ENCODE measurements around the gene EFHC2. TPM values are rescaled to one million over a fixed set of nuclear protein-coding genes. Genes with fewer than 3 reads are reported as not detected.

Gene EFHC2
- total and polyA plus RNA-seq, 10 of the 15 experiments (the other 5 are each of a cell fraction or from before 2014, with no cell fraction given), result 0.56 TPM; not detected in 9

GRCh38 chrX:44218465-44218864 is 125.0 kb downstream of the EFHC2 start:
- 44% methylated on average over 3 of the region's 3 CpGs for WGBS (ENCODE audit: insufficient coverage, insufficient replicate concordance, low lambda C conversion rate, missing lambda C conversion rate)
- in situ Hi-C loops (cut with MboI) (no loop called here), intact Hi-C loops (cut with micrococcal nuclease; ENCODE audit: unreplicated experiment) (no loop called here)
- Histone ChIP-seq H3K9me3 (replicated peaks; ENCODE audit: control insufficient read depth, insufficient read depth, low read length) (no peaks in the 10 kb centered on the region), H3K36me3 (ENCODE audit: control insufficient read depth in 2 of 2, insufficient read depth in 2 of 2, low read length in 1 of 2) (no peaks in the 10 kb centered on the region), H3K27me3 (replicated peaks in 1 of 2; ENCODE audit: control insufficient read depth in 2 of 2, insufficient read depth in 2 of 2, low read length in 1 of 2) (no peaks in the 10 kb centered on the region), H3K79me2 (ENCODE audit: control insufficient read depth, insufficient read depth, low read length) (no peaks in the 10 kb centered on the region), H3K4me2 (ENCODE audit: control insufficient read depth, insufficient read depth) (no peak overlapping the region), H3K4me1 (ENCODE audit: control insufficient read depth, insufficient read depth, low read length) (no peaks in the 10 kb centered on the region), H3K27ac (ENCODE audit: control insufficient read depth, insufficient read depth) (no peak overlapping the region), H4K20me1 (ENCODE audit: control insufficient read depth, insufficient read depth) (no peaks in the 10 kb centered on the region), H2AFZ (ENCODE audit: control insufficient read depth, low read depth, low read length) (no peak overlapping the region), H3K9ac (ENCODE audit: control insufficient read depth, insufficient read depth, low read length) (no peak overlapping the region), H3K4me3 (no peak overlapping the region)
- ChIA-PET RAD21 (ENCODE audit: unreplicated experiment) (no interaction called here), SMC1A (ENCODE audit: uncharacterized antibody, unreplicated experiment) (no interaction called here), POLR2A (no interaction called here), CTCF (no interaction called here)
- ATAC-seq (no peak), FAIRE-seq (no peak), DNase-seq (ENCODE audit: low read depth, low spot score) (no peak)
- TF ChIP-seq NFIC (IDR thresholded peaks at IDR 0.05; ENCODE audit: low read depth, low read length) (no peak), IKZF1 (conservative IDR thresholded peaks at IDR 0.05) (no peak), BCL3 (IDR thresholded peaks at IDR 0.05; ENCODE audit: borderline replicate concordance, insufficient read depth, low read depth, low read length, poor library complexity, severe bottlenecking) (no peak), SIN3A (IDR thresholded peaks at IDR 0.05; ENCODE audit: low read depth, low read length) (no peak), LARP7 (IDR thresholded peaks at IDR 0.05) (no peak), NFXL1 (IDR thresholded peaks at IDR 0.05; ENCODE audit: borderline replicate concordance) (no peak), BHLHE40 (IDR thresholded peaks at IDR 0.05; ENCODE audit: borderline replicate concordance in 1 of 2, low read depth in 2 of 2, low read length in 1 of 2) (no peak), IRF3 (IDR thresholded peaks at IDR 0.05) (no peak), IRF4 (IDR thresholded peaks at IDR 0.05; ENCODE audit: low read depth, low read length) (no peak), ELK1 (IDR thresholded peaks at IDR 0.05; ENCODE audit: low read depth, low read length) (no peak), NRF1 (conservative IDR thresholded peaks at IDR 0.05; ENCODE audit: low read depth, low read length) (no peak), TAF1 (IDR thresholded peaks at IDR 0.05; ENCODE audit: borderline replicate concordance, low read depth, low read length) (no peak), HDAC2 (IDR thresholded peaks at IDR 0.05) (no peak), YY1 (IDR thresholded peaks at IDR 0.05; ENCODE audit: low read depth, low read length) (no peak), REST (IDR thresholded peaks at IDR 0.05; ENCODE audit: low read depth, low read length) (no peak), MAX (IDR thresholded peaks at IDR 0.05; ENCODE audit: low read depth, low read length) (no peak), BCL11A (IDR thresholded peaks at IDR 0.05; ENCODE audit: low read depth, low read length) (no peak)
- no TSS peak for BruUV-seq (replicated peaks)

All from GM12878 (cell line).